Upper lobe of left lung (tissue), 6 donors: ENCODE results near the gene FUT4. TPM values are rescaled to one million over a fixed set of nuclear protein-coding genes. Genes with fewer than 3 reads are reported as not detected.

Experiments used
- ATAC-seq, 2 donors: fragments of 200-7000 bp; cut with Tn5 transposase; one replicate each; pipeline ENCODE4 v1.9.1; 2022; ENCODE audit warnings: mild to moderate bottlenecking in 2 of 2, moderate library complexity in 2 of 2; ENCODE audit not compliant: low FRiP score in 2 of 2
- DNase-seq, 2 donors: peaks; one replicate each; pipeline ENCODE4 v3.0.0-alpha.2; 2019 to 2020
- H3K27ac ChIP-seq, 4 donors: fragments of 200-600 bp; sonication (generic); one replicate each; pipeline ENCODE4 v1.5.1; 2016 to 2019
- H3K27me3 ChIP-seq, 4 donors: fragments of 200-600 bp; sonication (generic); one replicate each; pipeline ENCODE4 v1.5.1; 2017 to 2019
- H3K36me3 ChIP-seq, 4 donors: fragments of 200-600 bp; sonication (generic); one replicate each; pipeline ENCODE4 v1.5.1; 2016 to 2019
- H3K4me1 ChIP-seq, 4 donors: fragments of 200-600 bp; sonication (generic); one replicate each; pipeline ENCODE4 v1.5.1; 2018 to 2019
- H3K4me3 ChIP-seq, 4 donors: fragments of 200-600 bp; sonication (generic); one replicate each; pipeline ENCODE4 v1.5.1; 2017 to 2019; ENCODE audit warnings: mild to moderate bottlenecking in 2 of 4, moderate library complexity in 1 of 4
- H3K9me3 ChIP-seq, 4 donors: fragments of 200-600 bp; sonication (generic); one replicate each; pipeline ENCODE4 v1.5.1; 2018 to 2019
- EP300 ChIP-seq, 4 donors: sonication (generic); formaldehyde crosslinking; IDR thresholded peaks; one replicate each; pipeline ENCODE4 v1.5.1; 2017; ENCODE audit warnings: antibody characterized with exemption in 4 of 4, control low read depth in 2 of 4
- POLR2A ChIP-seq, 4 donors: fragments of 450-650 bp; IDR thresholded peaks; one replicate each; pipeline ENCODE4 v1.5.1; 2016 to 2017; ENCODE audit warnings: antibody characterized with exemption in 4 of 4, mild to moderate bottlenecking in 2 of 4
- POLR2AphosphoS5 ChIP-seq, 2 donors: sonication (generic); formaldehyde crosslinking; IDR thresholded peaks; one replicate each; pipeline ENCODE4 v1.5.1; 2017; ENCODE audit warnings: antibody characterized with exemption in 2 of 2
- WGBS, 2 donors: methylation state at CpG; one replicate each; pipeline ENCODE4 v1.1.5; 2017 to 2018; 5-methylcytosine and 5-hydroxymethylcytosine counted together
- total RNA-seq, 6 donors: library from RNA; depleted of rRNA in 4 of 6; stranded (reverse); fragments of >200 nt in 4 of 6; gene quantifications; one replicate each; pipeline versions ENCODE4 v1.1.0 to v1.2.1, GENCODE V29; 2016 to 2021
- TF ChIP-seq, protein P1 (sequence below), 6 experiments: fragments of 450-650 bp in 4 of 6; fragments of 200-600 bp in 2 of 6; sonication (generic) in 2 of 6; IDR thresholded peaks; one replicate each; pipeline ENCODE4 v1.5.1; 2016 to 2019; ENCODE audit warnings: antibody characterized with exemption in 6 of 6
- donor health status: DM: no; HTN: no; CAD: no; lungs with moderate emphysema.
- donor health status: DM: no; HTN: yes; CAD: no; lungs with severe emphysema.

Gene FUT4
- total RNA-seq, 6 donors from 2014 or later = 5.0 to 9.4 (median 7.0) TPM

DNA sequence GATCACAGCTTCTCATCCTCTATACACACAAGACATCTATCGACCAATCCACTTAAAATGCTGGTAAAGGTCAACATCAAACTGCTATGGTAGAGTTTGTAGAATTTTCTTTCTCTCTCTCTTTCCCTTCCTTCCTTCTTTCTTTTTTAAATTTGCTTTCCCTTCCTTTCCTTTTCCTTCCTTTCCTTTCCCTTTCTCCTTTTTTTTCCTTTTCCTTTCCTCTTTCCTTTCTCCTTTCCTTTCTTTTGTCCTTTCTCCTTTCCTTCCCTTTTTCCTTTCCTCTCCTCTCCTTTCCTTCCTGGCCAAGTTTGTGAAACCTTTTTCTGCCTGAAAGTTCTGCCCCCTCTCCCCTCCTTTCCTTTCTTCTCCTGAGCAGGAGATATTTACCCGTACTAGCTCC lies 28.3 kb upstream of the FUT4 start:
- TF ChIP-seq POLR2AphosphoS5 (IDR thresholded peaks at IDR 0.05) (no peak), EP300 (IDR thresholded peaks at IDR 0.05) (no peak), POLR2A (IDR thresholded peaks at IDR 0.05) (no peak)
- TF ChIP-seq, protein P1, sequence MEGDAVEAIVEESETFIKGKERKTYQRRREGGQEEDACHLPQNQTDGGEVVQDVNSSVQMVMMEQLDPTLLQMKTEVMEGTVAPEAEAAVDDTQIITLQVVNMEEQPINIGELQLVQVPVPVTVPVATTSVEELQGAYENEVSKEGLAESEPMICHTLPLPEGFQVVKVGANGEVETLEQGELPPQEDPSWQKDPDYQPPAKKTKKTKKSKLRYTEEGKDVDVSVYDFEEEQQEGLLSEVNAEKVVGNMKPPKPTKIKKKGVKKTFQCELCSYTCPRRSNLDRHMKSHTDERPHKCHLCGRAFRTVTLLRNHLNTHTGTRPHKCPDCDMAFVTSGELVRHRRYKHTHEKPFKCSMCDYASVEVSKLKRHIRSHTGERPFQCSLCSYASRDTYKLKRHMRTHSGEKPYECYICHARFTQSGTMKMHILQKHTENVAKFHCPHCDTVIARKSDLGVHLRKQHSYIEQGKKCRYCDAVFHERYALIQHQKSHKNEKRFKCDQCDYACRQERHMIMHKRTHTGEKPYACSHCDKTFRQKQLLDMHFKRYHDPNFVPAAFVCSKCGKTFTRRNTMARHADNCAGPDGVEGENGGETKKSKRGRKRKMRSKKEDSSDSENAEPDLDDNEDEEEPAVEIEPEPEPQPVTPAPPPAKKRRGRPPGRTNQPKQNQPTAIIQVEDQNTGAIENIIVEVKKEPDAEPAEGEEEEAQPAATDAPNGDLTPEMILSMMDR (IDR thresholded peaks at IDR 0.05) = no peak

DNA sequence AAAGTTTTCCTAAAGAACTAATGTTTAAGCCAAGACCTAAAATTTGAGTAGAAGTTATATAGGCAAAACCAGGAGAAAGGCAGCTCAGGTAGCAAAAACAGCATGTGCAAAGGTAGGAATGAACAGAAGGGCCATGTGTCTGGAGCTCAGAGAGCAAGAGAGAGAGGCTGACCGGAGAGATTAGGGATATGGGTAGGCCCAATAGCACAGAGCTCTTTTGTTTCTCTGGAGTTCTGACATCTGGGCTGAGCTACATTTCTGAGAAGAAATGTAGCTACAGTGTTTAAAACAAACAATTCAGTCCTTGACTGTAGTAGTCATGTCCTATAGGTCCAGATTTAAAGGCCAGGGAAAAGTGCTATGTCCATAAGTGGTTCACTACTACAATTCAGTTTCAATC lies 27.0 kb upstream of the FUT4 start:
- Histone ChIP-seq H3K36me3 (no peaks in the 10 kb centered on the region), H3K27ac (no peak overlapping the region), H3K4me3 (no peak overlapping the region), H3K9me3 (no peaks in the 10 kb centered on the region), H3K27me3 (no peaks in the 10 kb centered on the region), H3K4me1 (peaks cover 0 to 17% (median 8%) of the 10 kb centered on the region in 4 donors)
- TF ChIP-seq EP300 (IDR thresholded peaks at IDR 0.05) (no peak), POLR2A (IDR thresholded peaks at IDR 0.05) (no peak), POLR2AphosphoS5 (IDR thresholded peaks at IDR 0.05) (no peak)
- TF ChIP-seq, protein P1 (IDR thresholded peaks at IDR 0.05) = no peak
- 40 to 48% methylated on average over 1 of the region's 1 CpG for WGBS, 2 donors
- DNase-seq (no peak), ATAC-seq (no peak)

More for the DNA sequence above, 28.3 kb upstream of the FUT4 start:
- ATAC-seq (no peak), DNase-seq (no peak)
- 82 to 84% methylated on average over 2 of the region's 2 CpGs for WGBS, 2 donors
- no peaks in the 10 kb centered on the region for H3K27me3 ChIP-seq
- H3K27ac ChIP-seq = no peak overlapping the region
- no peak overlapping the region for H3K4me3 ChIP-seq
- H3K36me3 ChIP-seq = no peaks in the 10 kb centered on the region
- no peaks in the 10 kb centered on the region for H3K9me3 ChIP-seq
- peaks cover 0 to 17% (median 8%) of the 10 kb centered on the region in 4 donors for H3K4me1 ChIP-seq

DNA sequence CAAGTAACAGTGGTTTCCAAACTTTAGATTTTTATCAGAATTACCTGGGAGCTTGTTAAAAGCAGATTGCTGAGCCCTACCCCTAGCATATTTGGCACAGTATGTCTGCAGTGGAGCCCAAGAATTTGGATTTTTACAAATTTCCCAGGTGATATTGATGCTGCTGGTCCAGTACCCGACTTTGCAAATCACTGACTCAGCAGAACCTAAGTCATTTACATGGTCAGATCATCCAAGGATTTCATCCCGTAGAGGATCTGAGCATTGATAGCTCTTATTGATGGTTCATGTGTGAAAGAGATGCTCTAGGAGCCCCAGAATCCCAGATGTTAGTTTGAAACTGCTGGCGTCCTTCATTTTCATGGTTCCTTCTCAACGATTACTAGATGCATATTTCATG lies 25.4 kb upstream of the FUT4 start:
- DNase-seq = no peak
- WGBS, 2 donors = 68 to 73% methylated on average over 4 of the region's 4 CpGs
- H3K4me1 ChIP-seq = peaks cover 0 to 6% (median 0%) of the 10 kb centered on the region in 4 donors
- no peaks in the 10 kb centered on the region for H3K27me3 ChIP-seq
- ATAC-seq = no peak
- H3K9me3 ChIP-seq = no peaks in the 10 kb centered on the region
- TF ChIP-seq POLR2AphosphoS5 (IDR thresholded peaks at IDR 0.05) = no peak
- TF ChIP-seq, protein P1 (IDR thresholded peaks at IDR 0.05) = no peak
- no peak for TF ChIP-seq EP300 (IDR thresholded peaks at IDR 0.05)
- no peak for TF ChIP-seq POLR2A (IDR thresholded peaks at IDR 0.05)
- no peak overlapping the region for H3K4me3 ChIP-seq
- no peak overlapping the region for H3K27ac ChIP-seq
- H3K36me3 ChIP-seq = no peaks in the 10 kb centered on the region

DNA sequence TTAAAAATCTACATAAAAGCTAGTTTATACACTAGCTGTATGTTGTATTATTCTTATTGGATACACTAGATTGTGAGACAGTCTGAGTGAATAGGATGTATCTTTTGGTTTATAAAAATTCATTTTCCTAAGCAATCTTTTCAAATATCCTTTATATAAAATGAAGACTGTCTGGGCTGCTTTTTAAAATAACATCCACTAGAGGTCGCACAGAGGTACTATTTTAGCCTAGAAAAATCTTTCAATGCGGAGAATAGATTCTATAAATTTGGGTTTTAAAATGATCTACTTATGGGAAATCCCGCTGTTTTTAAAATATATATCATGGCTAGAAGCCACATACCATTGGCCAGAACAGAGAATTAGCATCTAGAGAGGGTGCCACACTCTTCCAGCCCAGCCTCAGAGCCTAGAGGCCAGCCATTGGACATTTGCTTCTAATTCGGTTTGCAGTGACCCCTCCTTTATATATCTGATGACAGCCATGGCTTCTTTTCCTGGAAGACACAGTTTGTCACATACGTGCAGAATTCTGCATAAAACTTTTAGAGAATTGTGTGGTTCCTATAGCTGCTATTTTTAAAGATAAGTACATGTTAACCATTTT lies 24.1 kb upstream of the FUT4 start:
- no peaks in the 10 kb centered on the region for H3K27me3 ChIP-seq
- ATAC-seq = peak in 1 of 2 donors; percentile 79
- TF ChIP-seq, protein P1 (IDR thresholded peaks at IDR 0.05) = peak; percentile 27 to 62 (median 49)
- TF ChIP-seq EP300 (IDR thresholded peaks at IDR 0.05) = no peak

DNA sequence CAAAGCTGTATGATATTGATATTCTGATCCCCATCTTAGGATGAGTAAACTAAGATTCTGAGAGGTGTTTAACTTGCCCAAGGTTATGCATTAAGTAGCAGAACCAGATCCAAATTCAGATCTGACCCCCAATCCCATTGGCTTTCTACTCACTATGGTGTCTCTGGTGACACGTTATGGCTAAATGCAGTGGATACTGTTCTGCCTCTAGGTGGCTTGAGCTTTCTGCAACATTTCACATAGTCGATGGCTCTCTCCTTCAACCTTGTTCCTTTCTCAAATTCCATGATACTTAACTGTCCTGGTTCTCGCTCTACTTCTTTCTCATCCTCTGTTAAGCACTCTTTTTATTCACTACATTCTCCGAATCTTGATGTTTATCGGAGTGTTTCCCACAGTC lies 22.0 kb upstream of the FUT4 start:
- 59 to 66% methylated on average over 4 to 5 of the region's 5 CpGs for WGBS, 2 donors
- TF ChIP-seq POLR2AphosphoS5 (IDR thresholded peaks at IDR 0.05) = no peak
- TF ChIP-seq POLR2A (IDR thresholded peaks at IDR 0.05) = no peak
- TF ChIP-seq, protein P1 (IDR thresholded peaks at IDR 0.05) = peak in 5 of 6 experiments; percentile 10 to 35 (median 15)
- TF ChIP-seq EP300 (IDR thresholded peaks at IDR 0.05) = no peak

More for the DNA sequence above, 24.1 kb upstream of the FUT4 start:
- no peak overlapping the region for H3K4me3 ChIP-seq
- H3K36me3 ChIP-seq = no peaks in the 10 kb centered on the region
- no peak for DNase-seq
- no peaks in the 10 kb centered on the region for H3K9me3 ChIP-seq
- peaks cover 0 to 6% (median 0%) of the 10 kb centered on the region in 4 donors for H3K4me1 ChIP-seq
- WGBS, 2 donors = 9% methylated on average over 5 of the region's 5 CpGs
- no peak overlapping the region for H3K27ac ChIP-seq

More for the DNA sequence above, 22.0 kb upstream of the FUT4 start:
- Histone ChIP-seq H3K9me3 (no peaks in the 10 kb centered on the region), H3K4me1 (peaks cover 0 to 11% (median 0%) of the 10 kb centered on the region in 4 donors), H3K27me3 (no peaks in the 10 kb centered on the region), H3K36me3 (no peaks in the 10 kb centered on the region), H3K4me3 (no peak overlapping the region), H3K27ac (no peak overlapping the region)
- DNase-seq (no peak), ATAC-seq (peak in 1 of 2 donors; percentile 71)
